ENCODE measurements around the gene TUBB3. TPM values are rescaled to one million over a fixed set of nuclear protein-coding genes. Genes with fewer than 3 reads are reported as not detected.

Gene TUBB3
- total and polyA plus RNA-seq, 2 of the 8 experiments (the other 6 are each of a cell fraction or from before 2014, with no cell fraction given), result 275 to 393 TPM

DNA sequence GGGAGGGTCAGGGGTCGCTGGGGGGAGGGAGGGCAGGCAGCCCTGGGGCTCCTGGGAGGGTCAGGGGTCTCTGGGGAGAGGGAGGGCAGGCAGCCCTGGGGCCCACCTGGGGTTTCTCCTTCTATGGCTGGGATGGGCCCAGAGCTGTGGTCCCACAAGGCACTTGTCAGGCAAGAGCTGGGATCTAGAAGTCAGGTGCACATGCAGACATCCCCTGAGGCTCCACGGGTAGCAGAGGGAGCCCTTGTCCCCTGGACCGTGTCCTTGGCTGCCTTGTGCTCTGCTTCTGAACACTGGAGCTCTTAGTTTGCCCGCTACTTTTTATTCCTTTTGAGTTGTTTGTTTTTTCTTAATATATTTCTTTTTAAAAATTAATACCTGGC, 1.8 kb downstream of the TUBB3 start (continued):
- TF ChIP-seq, protein P1, sequence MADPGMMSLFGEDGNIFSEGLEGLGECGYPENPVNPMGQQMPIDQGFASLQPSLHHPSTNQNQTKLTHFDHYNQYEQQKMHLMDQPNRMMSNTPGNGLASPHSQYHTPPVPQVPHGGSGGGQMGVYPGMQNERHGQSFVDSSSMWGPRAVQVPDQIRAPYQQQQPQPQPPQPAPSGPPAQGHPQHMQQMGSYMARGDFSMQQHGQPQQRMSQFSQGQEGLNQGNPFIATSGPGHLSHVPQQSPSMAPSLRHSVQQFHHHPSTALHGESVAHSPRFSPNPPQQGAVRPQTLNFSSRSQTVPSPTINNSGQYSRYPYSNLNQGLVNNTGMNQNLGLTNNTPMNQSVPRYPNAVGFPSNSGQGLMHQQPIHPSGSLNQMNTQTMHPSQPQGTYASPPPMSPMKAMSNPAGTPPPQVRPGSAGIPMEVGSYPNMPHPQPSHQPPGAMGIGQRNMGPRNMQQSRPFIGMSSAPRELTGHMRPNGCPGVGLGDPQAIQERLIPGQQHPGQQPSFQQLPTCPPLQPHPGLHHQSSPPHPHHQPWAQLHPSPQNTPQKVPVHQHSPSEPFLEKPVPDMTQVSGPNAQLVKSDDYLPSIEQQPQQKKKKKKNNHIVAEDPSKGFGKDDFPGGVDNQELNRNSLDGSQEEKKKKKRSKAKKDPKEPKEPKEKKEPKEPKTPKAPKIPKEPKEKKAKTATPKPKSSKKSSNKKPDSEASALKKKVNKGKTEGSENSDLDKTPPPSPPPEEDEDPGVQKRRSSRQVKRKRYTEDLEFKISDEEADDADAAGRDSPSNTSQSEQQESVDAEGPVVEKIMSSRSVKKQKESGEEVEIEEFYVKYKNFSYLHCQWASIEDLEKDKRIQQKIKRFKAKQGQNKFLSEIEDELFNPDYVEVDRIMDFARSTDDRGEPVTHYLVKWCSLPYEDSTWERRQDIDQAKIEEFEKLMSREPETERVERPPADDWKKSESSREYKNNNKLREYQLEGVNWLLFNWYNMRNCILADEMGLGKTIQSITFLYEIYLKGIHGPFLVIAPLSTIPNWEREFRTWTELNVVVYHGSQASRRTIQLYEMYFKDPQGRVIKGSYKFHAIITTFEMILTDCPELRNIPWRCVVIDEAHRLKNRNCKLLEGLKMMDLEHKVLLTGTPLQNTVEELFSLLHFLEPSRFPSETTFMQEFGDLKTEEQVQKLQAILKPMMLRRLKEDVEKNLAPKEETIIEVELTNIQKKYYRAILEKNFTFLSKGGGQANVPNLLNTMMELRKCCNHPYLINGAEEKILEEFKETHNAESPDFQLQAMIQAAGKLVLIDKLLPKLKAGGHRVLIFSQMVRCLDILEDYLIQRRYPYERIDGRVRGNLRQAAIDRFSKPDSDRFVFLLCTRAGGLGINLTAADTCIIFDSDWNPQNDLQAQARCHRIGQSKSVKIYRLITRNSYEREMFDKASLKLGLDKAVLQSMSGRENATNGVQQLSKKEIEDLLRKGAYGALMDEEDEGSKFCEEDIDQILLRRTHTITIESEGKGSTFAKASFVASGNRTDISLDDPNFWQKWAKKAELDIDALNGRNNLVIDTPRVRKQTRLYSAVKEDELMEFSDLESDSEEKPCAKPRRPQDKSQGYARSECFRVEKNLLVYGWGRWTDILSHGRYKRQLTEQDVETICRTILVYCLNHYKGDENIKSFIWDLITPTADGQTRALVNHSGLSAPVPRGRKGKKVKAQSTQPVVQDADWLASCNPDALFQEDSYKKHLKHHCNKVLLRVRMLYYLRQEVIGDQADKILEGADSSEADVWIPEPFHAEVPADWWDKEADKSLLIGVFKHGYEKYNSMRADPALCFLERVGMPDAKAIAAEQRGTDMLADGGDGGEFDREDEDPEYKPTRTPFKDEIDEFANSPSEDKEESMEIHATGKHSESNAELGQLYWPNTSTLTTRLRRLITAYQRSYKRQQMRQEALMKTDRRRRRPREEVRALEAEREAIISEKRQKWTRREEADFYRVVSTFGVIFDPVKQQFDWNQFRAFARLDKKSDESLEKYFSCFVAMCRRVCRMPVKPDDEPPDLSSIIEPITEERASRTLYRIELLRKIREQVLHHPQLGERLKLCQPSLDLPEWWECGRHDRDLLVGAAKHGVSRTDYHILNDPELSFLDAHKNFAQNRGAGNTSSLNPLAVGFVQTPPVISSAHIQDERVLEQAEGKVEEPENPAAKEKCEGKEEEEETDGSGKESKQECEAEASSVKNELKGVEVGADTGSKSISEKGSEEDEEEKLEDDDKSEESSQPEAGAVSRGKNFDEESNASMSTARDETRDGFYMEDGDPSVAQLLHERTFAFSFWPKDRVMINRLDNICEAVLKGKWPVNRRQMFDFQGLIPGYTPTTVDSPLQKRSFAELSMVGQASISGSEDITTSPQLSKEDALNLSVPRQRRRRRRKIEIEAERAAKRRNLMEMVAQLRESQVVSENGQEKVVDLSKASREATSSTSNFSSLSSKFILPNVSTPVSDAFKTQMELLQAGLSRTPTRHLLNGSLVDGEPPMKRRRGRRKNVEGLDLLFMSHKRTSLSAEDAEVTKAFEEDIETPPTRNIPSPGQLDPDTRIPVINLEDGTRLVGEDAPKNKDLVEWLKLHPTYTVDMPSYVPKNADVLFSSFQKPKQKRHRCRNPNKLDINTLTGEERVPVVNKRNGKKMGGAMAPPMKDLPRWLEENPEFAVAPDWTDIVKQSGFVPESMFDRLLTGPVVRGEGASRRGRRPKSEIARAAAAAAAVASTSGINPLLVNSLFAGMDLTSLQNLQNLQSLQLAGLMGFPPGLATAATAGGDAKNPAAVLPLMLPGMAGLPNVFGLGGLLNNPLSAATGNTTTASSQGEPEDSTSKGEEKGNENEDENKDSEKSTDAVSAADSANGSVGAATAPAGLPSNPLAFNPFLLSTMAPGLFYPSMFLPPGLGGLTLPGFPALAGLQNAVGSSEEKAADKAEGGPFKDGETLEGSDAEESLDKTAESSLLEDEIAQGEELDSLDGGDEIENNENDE (IDR thresholded peaks at IDR 0.05; ENCODE audit: insufficient replicate concordance, low read length), result no peak
- TF ChIP-seq SP4 (IDR thresholded peaks at IDR 0.05; ENCODE audit: low read length), result no peak
- TF ChIP-seq RFX5 (IDR thresholded peaks at IDR 0.05; ENCODE audit: borderline replicate concordance, low read depth, low read length), result no peak
- no peak for TF ChIP-seq KDM5A (IDR thresholded peaks at IDR 0.05; ENCODE audit: low read length)
- TF ChIP-seq, protein P2, sequence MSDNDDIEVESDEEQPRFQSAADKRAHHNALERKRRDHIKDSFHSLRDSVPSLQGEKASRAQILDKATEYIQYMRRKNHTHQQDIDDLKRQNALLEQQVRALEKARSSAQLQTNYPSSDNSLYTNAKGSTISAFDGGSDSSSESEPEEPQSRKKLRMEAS (IDR thresholded peaks at IDR 0.05), result no peak
- TF ChIP-seq POU5F1 (IDR thresholded peaks at IDR 0.05; ENCODE audit: low read depth, low read length), result no peak
- TF ChIP-seq, protein P3, sequence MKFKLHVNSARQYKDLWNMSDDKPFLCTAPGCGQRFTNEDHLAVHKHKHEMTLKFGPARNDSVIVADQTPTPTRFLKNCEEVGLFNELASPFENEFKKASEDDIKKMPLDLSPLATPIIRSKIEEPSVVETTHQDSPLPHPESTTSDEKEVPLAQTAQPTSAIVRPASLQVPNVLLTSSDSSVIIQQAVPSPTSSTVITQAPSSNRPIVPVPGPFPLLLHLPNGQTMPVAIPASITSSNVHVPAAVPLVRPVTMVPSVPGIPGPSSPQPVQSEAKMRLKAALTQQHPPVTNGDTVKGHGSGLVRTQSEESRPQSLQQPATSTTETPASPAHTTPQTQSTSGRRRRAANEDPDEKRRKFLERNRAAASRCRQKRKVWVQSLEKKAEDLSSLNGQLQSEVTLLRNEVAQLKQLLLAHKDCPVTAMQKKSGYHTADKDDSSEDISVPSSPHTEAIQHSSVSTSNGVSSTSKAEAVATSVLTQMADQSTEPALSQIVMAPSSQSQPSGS (IDR thresholded peaks at IDR 0.05; ENCODE audit: low read length), result no peak
- TF ChIP-seq TBP (IDR thresholded peaks at IDR 0.05; ENCODE audit: low read depth, low read length), result no peak
- TF ChIP-seq JUND (IDR thresholded peaks at IDR 0.05; ENCODE audit: low read length), result no peak
- no peak for TF ChIP-seq FOSL1 (IDR thresholded peaks at IDR 0.05; ENCODE audit: insufficient read depth, low read depth, low read length)
